ENCODE measurements around the gene THRA.

Gene THRA

GRCh38 chr17:40087049-40087794, 24.5 kb downstream of the THRA start:
- no peak for DNase-seq

- DNase-seq, result no peak
Measured at GRCh38 chr17:40087903-40088718, 25.3 kb downstream of the THRA start.

- no peak for DNase-seq
Measured at GRCh38 chr17:40089077-40089895, 26.5 kb downstream of the THRA start.

GRCh38 chr17:40090237-40091119, 27.7 kb downstream of the THRA start:
- DNase-seq, result no peak

- no peak for DNase-seq
Measured at GRCh38 chr17:40091691-40092397, 29.1 kb downstream of the THRA start.

- DNase-seq, result no peak
Measured at GRCh38 chr17:40092581-40092980, 29.8 kb downstream of the THRA start.

- DNase-seq, result no peak
Measured at GRCh38 chr17:40093005-40093579, 30.3 kb downstream of the THRA start.

- DNase-seq, result no peak
Measured at GRCh38 chr17:40093580-40094201, 30.9 kb downstream of the THRA start.

- no peak for DNase-seq
Measured at GRCh38 chr17:40094874-40095273, 32.1 kb downstream of the THRA start.

- DNase-seq, result no peak
Measured at GRCh38 chr17:40095351-40095943, 32.7 kb downstream of the THRA start.

GRCh38 chr17:40095944-40096791, 33.4 kb downstream of the THRA start:
- peak; percentile 84 for DNase-seq

- no peak for DNase-seq
Measured at GRCh38 chr17:40097087-40097486, 34.3 kb downstream of the THRA start.

- no peak for DNase-seq
Measured at GRCh38 chr17:40097931-40098845, 35.4 kb downstream of the THRA start.

- DNase-seq, result peak; percentile 99
Measured at GRCh38 chr17:40098846-40099618, 36.3 kb downstream of the THRA start.

- no peak for DNase-seq
Measured at GRCh38 chr17:40099619-40100418, 37.1 kb downstream of the THRA start.

GRCh38 chr17:40100419-40100668, 37.6 kb downstream of the THRA start, which contains the start of gene NR1D1:
Gene NR1D1 (minus strand): TSS chr17:40100589. CDS start chr17:40100094, 495 bp downstream.
- DNase-seq, result no peak

All from activated CD8-positive, alpha-beta memory T cell treated with anti-CD3 and anti-CD28 coated beads for 24 hours (primary cell).